GM19328 (cell line): ENCODE measurements around the gene ITGB1BP1.

Source experiments
- ATAC-seq: cut with Tn5 transposase; IDR thresholded peaks from one replicate; pipeline ENCODE4 v1.9.1; 2021; ENCODE audit warnings: mild to moderate bottlenecking, moderate library complexity; ENCODE audit not compliant: unreplicated experiment

Gene ITGB1BP1

GRCh38 chr2:9428965-9429577 is 5.7 kb upstream of the ITGB1BP1 start:
- ATAC-seq = no peak

- no peak for ATAC-seq
Observed at GRCh38 chr2:9424447-9425164, 1.3 kb upstream of the ITGB1BP1 start.

GRCh38 chr2:9423922-9424272 is 569 bp upstream of the ITGB1BP1 start:
- no peak for ATAC-seq

GRCh38 chr2:9422321-9423099 is 818 bp downstream of the ITGB1BP1 start:
- ATAC-seq = no peak

GRCh38 chr2:9420495-9420894 is 2.8 kb downstream of the ITGB1BP1 start:
- no peak for ATAC-seq

GRCh38 chr2:9419541-9419940 is 3.8 kb downstream of the ITGB1BP1 start:
- ATAC-seq = no peak

- no peak for ATAC-seq
Observed at GRCh38 chr2:9418746-9419145, 4.6 kb downstream of the ITGB1BP1 start.

GRCh38 chr2:9417725-9418124 is 5.6 kb downstream of the ITGB1BP1 start:
- ATAC-seq = no peak

GRCh38 chr2:9416962-9417316 is 6.4 kb downstream of the ITGB1BP1 start:
- no peak for ATAC-seq

- ATAC-seq = no peak
Observed at GRCh38 chr2:9416267-9416961, 6.9 kb downstream of the ITGB1BP1 start.

- ATAC-seq = no peak
Observed at GRCh38 chr2:9415516-9416169, 7.7 kb downstream of the ITGB1BP1 start.

- no peak for ATAC-seq
Observed at GRCh38 chr2:9412781-9413180, 10.5 kb downstream of the ITGB1BP1 start.

- no peak for ATAC-seq
Observed at GRCh38 chr2:9410108-9410507, 13.2 kb downstream of the ITGB1BP1 start.

GRCh38 chr2:9408641-9409151 is 14.6 kb downstream of the ITGB1BP1 start:
- no peak for ATAC-seq

GRCh38 chr2:9407363-9407811 is 15.9 kb downstream of the ITGB1BP1 start:
- no peak for ATAC-seq

GRCh38 chr2:9406529-9407362 is 16.6 kb downstream of the ITGB1BP1 start:
- ATAC-seq = no peak

- no peak for ATAC-seq
Observed at GRCh38 chr2:9405636-9406035, 17.7 kb downstream of the ITGB1BP1 start.

GRCh38 chr2:9404451-9404850 is 18.9 kb downstream of the ITGB1BP1 start:
- no peak for ATAC-seq

- ATAC-seq = no peak
Observed at GRCh38 chr2:9403924-9404323, 19.4 kb downstream of the ITGB1BP1 start.
